ENCODE results near the gene TMEM45A. TPM values are rescaled to one million over a fixed set of nuclear protein-coding genes. Genes with fewer than 3 reads are reported as not detected.

Gene TMEM45A
- total RNA-seq, 1 experiment from 2014 or later, result 10.1 TPM

- no peaks in the 10 kb centered on the region for H4K20me1 ChIP-seq (ENCODE audit: control insufficient read depth, insufficient read depth, insufficient read length)
These were observed 21.5 kb upstream of the TMEM45A start for GRCh38 chr3:100470951-100471350.

More at GRCh38 chr3:100470951-100471350, 21.5 kb upstream of the TMEM45A start:
- Histone ChIP-seq H3K23me2 (ENCODE audit: insufficient read length, low read depth, low read length, poor library complexity, severe bottlenecking) (no peaks in the 10 kb centered on the region), H3K14ac (ENCODE audit: insufficient read depth, low read length) (no peak overlapping the region), H3K79me1 (ENCODE audit: insufficient read depth, low read depth, low read length, poor library complexity, severe bottlenecking) (no peaks in the 10 kb centered on the region), H2AFZ (ENCODE audit: low read length) (no peak overlapping the region), H3K18ac (ENCODE audit: insufficient read length, low read depth, low read length) (no peak overlapping the region), H3K27ac (ENCODE audit: insufficient read length, low read depth, low read length) (no peak overlapping the region), H4K8ac (replicated peaks; ENCODE audit: insufficient read length, low read depth, low read length) (no peak overlapping the region), H2BK20ac (ENCODE audit: low read depth, low read length, poor library complexity, severe bottlenecking) (no peak overlapping the region), H3K56ac (ENCODE audit: insufficient read length, low read depth, low read length) (no peak overlapping the region), H2BK120ac (ENCODE audit: low read depth, low read length, poor library complexity, severe bottlenecking) (no peak overlapping the region), H3K4me2 (ENCODE audit: insufficient read depth, insufficient read length, low read length) (no peak overlapping the region), H2BK5ac (ENCODE audit: insufficient read length, low read length) (no peak overlapping the region), H3K9me3 (ENCODE audit: control insufficient read depth, low read depth, low read length) (peaks cover 10% of the 10 kb centered on the region), H4K91ac (ENCODE audit: insufficient read length, low read depth, low read length) (no peak overlapping the region), H3K9ac (ENCODE audit: extremely low read depth, insufficient read length, low read length) (no peak overlapping the region), H3K23ac (ENCODE audit: insufficient read length, low read depth, low read length) (no peak overlapping the region), H4K5ac (ENCODE audit: insufficient read length, low read depth, low read length) (no peak overlapping the region), H2AK5ac (ENCODE audit: insufficient read length, low read length) (no peak overlapping the region), H3K4ac (ENCODE audit: low read depth, low read length) (no peak overlapping the region), H2BK12ac (ENCODE audit: insufficient read length, low read depth, low read length) (no peak overlapping the region), H3K27me3 (ENCODE audit: insufficient read depth, low read length) (no peaks in the 10 kb centered on the region), H2BK15ac (ENCODE audit: low read depth, low read length) (no peak overlapping the region), H3K79me2 (ENCODE audit: insufficient read depth, low read length) (no peaks in the 10 kb centered on the region), H3T11ph (ENCODE audit: low read length) (no peak overlapping the region), H3K4me1 (ENCODE audit: insufficient read depth, low read length) (no peaks in the 10 kb centered on the region)
- Mint-ChIP-seq H3K4me3 (no peak overlapping the region), H3K27me3 (ENCODE audit: low read depth) (no peaks in the 10 kb centered on the region), H3K9me3 (peaks cover 38 to 49% of the 10 kb centered on the region in 2 experiments), H3K27ac (no peak overlapping the region), H3K36me3 (ENCODE audit: insufficient read depth in 1 of 3, low read depth in 3 of 3) (peaks cover 13 to 35% (median 23%) of the 10 kb centered on the region in 3 experiments), H3K4me1 (peaks cover 9 to 10% of the 10 kb centered on the region in 2 experiments; a peak in 2 of 4 replicates)
- DNase-seq, result no peak
- WGBS (ENCODE audit: extremely low coverage, insufficient read length, low lambda C conversion rate), result no CpG with 5 or more reads among the region's 1 CpG
- TF ChIP-seq CTCF (conservative IDR thresholded peaks at IDR 0.05), result no peak
